Medulla oblongata (tissue), 1 donor: Measurements from ENCODE around the gene GBA2.
A peak's percentile ranks its signal among the peaks of the same experiment; 100 is the strongest.

Source experiments
- DNase-seq: peaks from one replicate; pipeline ENCODE4 v3.0.0-alpha.2; 2015; ENCODE audit errors: extremely low spot score

GBA2 gene

GRCh38 chr9:35691757-35692301 is 57.2 kb downstream of the GBA2 start:
- DNase-seq: no peak

DNA sequence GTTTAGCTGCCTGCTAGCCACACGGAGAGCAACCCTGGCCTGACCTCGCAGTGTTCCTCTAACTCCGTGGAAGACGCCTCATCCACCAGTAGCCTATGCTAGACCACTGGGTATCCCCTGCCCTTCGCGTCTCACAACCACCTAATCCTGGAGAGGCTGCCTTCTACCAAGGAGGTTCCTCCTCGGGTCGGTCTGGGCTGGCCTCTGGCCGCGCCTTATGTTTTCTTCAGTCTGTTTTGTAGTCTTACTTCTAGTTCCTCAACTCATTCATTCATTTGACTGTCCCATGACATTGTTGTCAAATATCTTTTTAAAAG is 57.7 kb downstream of the GBA2 start:
- DNase-seq: peak; percentile 9

- peak; percentile 46 for DNase-seq
These were observed 58.3 kb downstream of the GBA2 start for GRCh38 chr9:35690614-35691333.

DNA sequence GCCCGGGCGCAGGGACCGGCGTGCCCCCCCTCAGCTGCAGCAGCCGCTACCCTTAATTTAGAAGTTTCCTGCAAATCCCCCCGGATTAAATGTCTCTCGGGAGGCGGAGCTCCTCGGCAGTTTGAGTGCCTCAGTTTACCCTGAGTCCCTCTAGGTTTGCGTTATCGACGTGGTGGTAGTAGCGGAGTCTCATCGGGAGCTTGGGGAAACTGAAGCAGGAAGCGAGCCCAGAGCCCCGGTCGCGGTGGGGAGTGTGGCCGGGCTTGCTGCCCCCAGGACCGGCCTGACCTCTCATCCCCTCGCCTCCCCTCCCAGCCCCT is 58.8 kb downstream of the GBA2 start:
- no peak for DNase-seq

DNA sequence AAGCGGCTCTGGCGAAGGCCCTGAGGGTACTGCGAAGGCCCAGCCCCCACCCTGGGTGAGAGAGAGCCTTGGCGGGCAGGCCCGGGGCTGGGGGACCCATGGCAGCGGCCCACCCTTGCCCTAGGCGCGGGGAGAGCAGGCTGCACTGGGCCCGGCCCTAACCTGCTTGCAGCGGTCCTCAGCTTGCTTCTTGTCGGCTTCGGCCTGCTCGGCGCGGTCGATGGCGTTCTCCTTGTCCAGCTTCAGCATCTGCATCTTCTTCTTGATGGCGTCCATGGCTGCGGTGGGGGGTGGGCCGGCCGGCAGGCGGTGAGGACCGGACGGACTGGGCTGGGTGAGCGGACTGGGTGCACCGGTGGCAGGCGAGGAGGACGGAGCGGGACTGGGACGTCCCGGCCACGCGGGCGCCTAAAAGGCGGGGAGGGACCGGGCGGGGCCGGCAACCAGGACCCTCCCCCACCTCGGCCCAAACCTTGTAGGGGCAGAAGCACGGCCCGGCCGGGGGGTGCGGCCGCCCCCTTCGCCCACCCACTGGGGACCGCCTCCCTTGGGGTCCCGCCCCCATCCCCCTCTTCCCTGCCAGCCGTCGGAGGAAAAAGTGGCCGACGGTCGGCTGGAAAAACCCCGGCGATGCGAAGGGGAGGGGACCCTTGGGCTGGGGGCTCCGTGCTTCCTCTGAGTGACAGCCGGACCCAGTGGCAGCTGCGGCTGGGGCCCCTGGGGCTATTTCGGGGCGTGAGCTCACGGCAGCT is 59.3 kb downstream of the GBA2 start, which contains the start of gene TPM2:
Gene TPM2, minus strand, starts transcription at position 384 of the 752 bp plus-strand sequence. Its CDS starts 108 bp downstream, at position 276.
- no peak for DNase-seq

- no peak for DNase-seq
These were observed 60.2 kb downstream of the GBA2 start for GRCh38 chr9:35688558-35689541.

- DNase-seq: no peak
These were observed 61.0 kb downstream of the GBA2 start for GRCh38 chr9:35687972-35688557.

- DNase-seq: no peak
These were observed 61.7 kb downstream of the GBA2 start for GRCh38 chr9:35687306-35687705.
